GM21528 (cell line): Measurements from ENCODE around the gene JAM3.
A peak's percentile ranks its signal among the peaks of the same experiment; 100 is the strongest.

ENCODE experiments used
- ATAC-seq: cut with Tn5 transposase; IDR thresholded peaks from one replicate; pipeline ENCODE4 v1.9.1; 2021; ENCODE audit warnings: mild to moderate bottlenecking, moderate library complexity; ENCODE audit not compliant: unreplicated experiment, low FRiP score

JAM3 gene

GRCh38 chr11:134068829-134069425 is at the start of gene JAM3:
JAM3 (plus strand) TSS chr11:134069072; CDS start chr11:134069084, 12 bp downstream.
- peak; percentile 86 for ATAC-seq

GRCh38 chr11:134019500-134019899 is 49.4 kb upstream of the JAM3 start:
- no peak for ATAC-seq

GRCh38 chr11:134020598-134020997 is 48.3 kb upstream of the JAM3 start:
- no peak for ATAC-seq

- no peak for ATAC-seq
Measured at GRCh38 chr11:134021326-134021725, 47.5 kb upstream of the JAM3 start.

GRCh38 chr11:134022748-134023147 is 46.1 kb upstream of the JAM3 start:
- no peak for ATAC-seq

GRCh38 chr11:134024420-134025081 is 44.3 kb upstream of the JAM3 start:
- no peak for ATAC-seq

- ATAC-seq: no peak
Measured at GRCh38 chr11:134025082-134025429, 43.8 kb upstream of the JAM3 start.

- no peak for ATAC-seq
Measured at GRCh38 chr11:134026655-134027343, 42.1 kb upstream of the JAM3 start.

- no peak for ATAC-seq
Measured at GRCh38 chr11:134027671-134028070, 41.2 kb upstream of the JAM3 start.

GRCh38 chr11:134028368-134028920 is 40.4 kb upstream of the JAM3 start:
- ATAC-seq: no peak

- no peak for ATAC-seq
Measured at GRCh38 chr11:134030853-134031252, 38.0 kb upstream of the JAM3 start.

GRCh38 chr11:134032043-134032442 is 36.8 kb upstream of the JAM3 start:
- no peak for ATAC-seq

- no peak for ATAC-seq
Measured at GRCh38 chr11:134032501-134033091, 36.3 kb upstream of the JAM3 start.

- no peak for ATAC-seq
Measured at GRCh38 chr11:134033276-134033675, 35.6 kb upstream of the JAM3 start.

- peak; percentile 50 for ATAC-seq
Measured at GRCh38 chr11:134033696-134034491, 35.0 kb upstream of the JAM3 start.

- no peak for ATAC-seq
Measured at GRCh38 chr11:134034496-134035381, 34.1 kb upstream of the JAM3 start.

GRCh38 chr11:134036492-134037045 is 32.3 kb upstream of the JAM3 start:
- no peak for ATAC-seq

- peak; percentile 79 for ATAC-seq
Measured at GRCh38 chr11:134037046-134037908, 31.6 kb upstream of the JAM3 start.
